VCaP (cell line): Measurements from ENCODE around the gene CD180.

Experiments
- H3K27ac ChIP-seq: fragments of 450-650 bp; 2 replicates; pipeline ENCODE4 v1.5.1; 2017
- CTCF ChIP-seq: fragments of 450-650 bp; conservative IDR thresholded peaks from 2 replicates; pipeline ENCODE4 v1.5.1; 2017; ENCODE audit warnings: mild to moderate bottlenecking, moderate library complexity

Gene CD180

GRCh38 chr5:67240846-67241245 is 44.2 kb upstream of the CD180 start:
- H3K27ac ChIP-seq = no peak overlapping the region
- TF ChIP-seq CTCF = no peak

GRCh38 chr5:67240065-67240464 is 43.5 kb upstream of the CD180 start:
- no peak for TF ChIP-seq CTCF
- no peak overlapping the region for H3K27ac ChIP-seq

DNA sequence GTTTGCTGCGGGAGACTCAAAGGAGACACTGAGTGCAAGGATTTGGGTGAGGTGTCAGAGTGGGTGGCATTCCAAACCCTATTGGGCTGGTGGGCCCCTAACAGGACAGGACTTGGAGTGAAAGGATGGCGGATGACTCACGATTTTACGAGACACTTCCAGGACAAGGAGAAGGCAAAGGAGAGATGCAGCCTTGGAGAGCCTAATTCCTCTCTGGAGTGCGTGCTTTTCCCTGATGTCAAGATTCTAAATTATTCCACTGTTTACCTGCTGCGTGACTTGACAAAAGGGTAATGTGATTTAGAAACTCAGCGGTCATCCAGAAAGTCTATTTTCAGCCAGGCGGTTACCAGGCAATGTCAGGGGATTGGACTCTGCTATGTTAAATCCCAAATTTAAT is 41.6 kb upstream of the CD180 start:
- H3K27ac ChIP-seq = no peak overlapping the region
- no peak for TF ChIP-seq CTCF

GRCh38 chr5:67235399-67236110 is 39.0 kb upstream of the CD180 start:
- H3K27ac ChIP-seq = peak overlapping the region; percentile 65
- no peak for TF ChIP-seq CTCF

- H3K27ac ChIP-seq = peak overlapping the region; percentile 65
- TF ChIP-seq CTCF = no peak
These were observed 38.1 kb upstream of the CD180 start for GRCh38 chr5:67234671-67235176.

GRCh38 chr5:67233075-67233474 is 36.5 kb upstream of the CD180 start:
- H3K27ac ChIP-seq = no peak overlapping the region
- no peak for TF ChIP-seq CTCF

DNA sequence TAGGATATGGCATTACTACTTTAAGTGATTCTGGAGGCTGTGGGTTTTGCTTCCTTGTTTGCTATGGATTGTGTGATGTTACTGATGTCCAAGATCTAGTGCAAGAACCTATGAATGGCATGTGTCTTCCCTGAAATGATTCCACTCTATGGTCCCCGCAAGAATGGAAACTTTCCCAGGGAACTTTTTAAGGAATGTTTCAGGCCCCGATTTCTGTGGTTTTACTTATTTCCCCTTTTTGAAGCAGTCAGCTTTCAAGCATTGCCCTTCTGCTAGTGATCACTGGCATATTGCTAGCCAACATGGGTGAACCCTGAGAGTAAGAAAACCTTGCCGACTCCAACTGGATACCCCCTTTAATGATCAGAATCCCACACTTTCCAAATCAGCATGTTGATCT is 26.6 kb upstream of the CD180 start:
- TF ChIP-seq CTCF = no peak

More for the DNA sequence above, 26.6 kb upstream of the CD180 start:
- no peak overlapping the region for H3K27ac ChIP-seq
